ENCODE results near the gene GASK1A.

GASK1A gene

DNA sequence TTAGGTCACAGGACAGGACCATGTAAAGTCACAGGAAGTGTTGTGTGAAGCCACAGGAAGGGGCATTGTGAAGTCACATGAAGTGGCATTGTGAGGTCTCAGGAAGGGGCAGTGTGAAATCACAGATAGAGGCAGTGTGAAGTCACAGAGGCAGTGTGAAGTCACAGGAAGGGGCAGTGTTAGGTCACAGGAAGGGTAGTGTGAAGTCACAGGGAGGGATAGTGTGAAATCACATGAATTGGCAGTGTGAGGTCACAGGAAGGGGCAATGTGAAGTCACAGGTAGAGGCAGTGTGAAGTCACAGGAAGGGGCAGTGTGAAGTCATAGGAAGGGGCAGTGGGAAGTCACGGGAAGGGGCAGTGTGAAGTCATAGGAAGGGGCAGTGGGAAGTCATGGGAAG, 37.9 kb downstream of the GASK1A start:
- Histone ChIP-seq H2AFZ (no peak overlapping the region), H3K4me1 (no peaks in the 10 kb centered on the region), H3K4me3 (ENCODE audit: low read depth, low read length) (no peak overlapping the region), H3K27me3 (ENCODE audit: control insufficient read depth, insufficient read depth, low read length) (no peaks in the 10 kb centered on the region), H3K9me3 (ENCODE audit: control insufficient read depth, low read length) (no peaks in the 10 kb centered on the region), H3K79me2 (no peaks in the 10 kb centered on the region), H3K9ac (no peak overlapping the region), H3K27ac (no peak overlapping the region), H3K4me2 (ENCODE audit: low read length) (no peak overlapping the region), H3K36me3 (ENCODE audit: control insufficient read depth, insufficient read depth, low read length) (no peaks in the 10 kb centered on the region)
- TF ChIP-seq, protein P1, sequence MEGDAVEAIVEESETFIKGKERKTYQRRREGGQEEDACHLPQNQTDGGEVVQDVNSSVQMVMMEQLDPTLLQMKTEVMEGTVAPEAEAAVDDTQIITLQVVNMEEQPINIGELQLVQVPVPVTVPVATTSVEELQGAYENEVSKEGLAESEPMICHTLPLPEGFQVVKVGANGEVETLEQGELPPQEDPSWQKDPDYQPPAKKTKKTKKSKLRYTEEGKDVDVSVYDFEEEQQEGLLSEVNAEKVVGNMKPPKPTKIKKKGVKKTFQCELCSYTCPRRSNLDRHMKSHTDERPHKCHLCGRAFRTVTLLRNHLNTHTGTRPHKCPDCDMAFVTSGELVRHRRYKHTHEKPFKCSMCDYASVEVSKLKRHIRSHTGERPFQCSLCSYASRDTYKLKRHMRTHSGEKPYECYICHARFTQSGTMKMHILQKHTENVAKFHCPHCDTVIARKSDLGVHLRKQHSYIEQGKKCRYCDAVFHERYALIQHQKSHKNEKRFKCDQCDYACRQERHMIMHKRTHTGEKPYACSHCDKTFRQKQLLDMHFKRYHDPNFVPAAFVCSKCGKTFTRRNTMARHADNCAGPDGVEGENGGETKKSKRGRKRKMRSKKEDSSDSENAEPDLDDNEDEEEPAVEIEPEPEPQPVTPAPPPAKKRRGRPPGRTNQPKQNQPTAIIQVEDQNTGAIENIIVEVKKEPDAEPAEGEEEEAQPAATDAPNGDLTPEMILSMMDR (IDR thresholded peaks at IDR 0.05), result no peak

DNA sequence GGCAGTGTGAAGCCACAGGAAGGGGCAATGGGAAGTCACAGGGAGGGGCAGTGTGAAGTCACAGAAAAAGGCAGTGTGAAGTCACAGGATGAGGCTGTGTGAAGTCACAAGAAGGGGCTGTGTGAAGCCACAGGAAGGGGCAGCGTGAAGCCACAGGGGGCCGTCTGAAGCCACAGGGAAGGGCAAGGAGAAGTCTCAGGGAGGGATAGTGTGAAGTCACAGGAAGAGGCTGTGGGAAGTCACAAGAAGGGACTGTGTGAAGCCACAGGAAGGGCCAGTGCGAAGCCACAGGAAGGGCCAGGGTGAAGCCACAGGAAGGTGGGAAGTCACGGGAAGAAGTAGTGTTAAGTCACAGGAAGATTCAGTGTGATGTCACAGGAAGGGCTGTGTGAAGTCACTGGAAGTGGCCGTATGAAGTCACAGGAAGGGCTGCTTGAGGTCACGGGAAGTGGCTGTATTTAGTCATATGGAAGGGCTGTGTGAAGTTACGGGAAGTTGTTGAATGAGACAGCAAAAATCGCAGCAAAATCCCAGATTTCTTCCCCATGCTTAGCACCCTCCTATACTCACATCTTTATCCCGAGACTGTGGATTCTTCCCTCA, 38.6 kb downstream of the GASK1A start:
- Histone ChIP-seq H3K4me2 (ENCODE audit: low read length) (no peak overlapping the region), H3K27ac (no peak overlapping the region), H2AFZ (no peak overlapping the region), H3K9me3 (ENCODE audit: control insufficient read depth, low read length) (no peaks in the 10 kb centered on the region), H3K79me2 (no peaks in the 10 kb centered on the region), H3K4me3 (ENCODE audit: low read depth, low read length) (no peak overlapping the region), H3K36me3 (ENCODE audit: control insufficient read depth, insufficient read depth, low read length) (no peaks in the 10 kb centered on the region), H3K27me3 (ENCODE audit: control insufficient read depth, insufficient read depth, low read length) (no peaks in the 10 kb centered on the region), H3K9ac (no peak overlapping the region), H3K4me1 (no peaks in the 10 kb centered on the region)
- TF ChIP-seq, protein P1 (IDR thresholded peaks at IDR 0.05), result no peak

DNA sequence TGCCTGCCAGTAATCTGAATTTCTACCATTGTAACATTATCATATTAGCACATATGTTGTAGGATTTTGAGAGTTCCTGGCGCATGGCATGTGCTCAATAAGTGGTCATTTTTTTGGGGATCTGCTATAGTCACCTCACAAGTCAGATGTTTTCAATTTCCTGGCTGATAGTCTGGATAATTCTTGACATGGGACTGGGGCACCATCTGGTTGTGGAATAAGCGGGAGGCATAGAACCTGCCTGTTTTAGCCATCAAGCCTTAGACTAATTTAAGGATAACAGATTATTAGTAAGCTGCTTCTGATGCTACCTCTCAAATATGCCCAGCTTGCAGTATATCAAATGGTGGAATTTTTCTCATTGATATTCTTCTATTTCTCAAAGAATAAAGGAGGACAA, 39.1 kb downstream of the GASK1A start:
- Histone ChIP-seq H3K9ac (no peak overlapping the region), H3K4me3 (ENCODE audit: low read depth, low read length) (no peak overlapping the region), H3K4me1 (no peaks in the 10 kb centered on the region), H3K79me2 (no peaks in the 10 kb centered on the region), H2AFZ (no peak overlapping the region), H3K9me3 (ENCODE audit: control insufficient read depth, low read length) (no peaks in the 10 kb centered on the region), H3K4me2 (ENCODE audit: low read length) (no peak overlapping the region), H3K36me3 (ENCODE audit: control insufficient read depth, insufficient read depth, low read length) (no peaks in the 10 kb centered on the region), H3K27ac (no peak overlapping the region), H3K27me3 (ENCODE audit: control insufficient read depth, insufficient read depth, low read length) (no peaks in the 10 kb centered on the region)
- TF ChIP-seq, protein P1 (IDR thresholded peaks at IDR 0.05), result no peak

DNA sequence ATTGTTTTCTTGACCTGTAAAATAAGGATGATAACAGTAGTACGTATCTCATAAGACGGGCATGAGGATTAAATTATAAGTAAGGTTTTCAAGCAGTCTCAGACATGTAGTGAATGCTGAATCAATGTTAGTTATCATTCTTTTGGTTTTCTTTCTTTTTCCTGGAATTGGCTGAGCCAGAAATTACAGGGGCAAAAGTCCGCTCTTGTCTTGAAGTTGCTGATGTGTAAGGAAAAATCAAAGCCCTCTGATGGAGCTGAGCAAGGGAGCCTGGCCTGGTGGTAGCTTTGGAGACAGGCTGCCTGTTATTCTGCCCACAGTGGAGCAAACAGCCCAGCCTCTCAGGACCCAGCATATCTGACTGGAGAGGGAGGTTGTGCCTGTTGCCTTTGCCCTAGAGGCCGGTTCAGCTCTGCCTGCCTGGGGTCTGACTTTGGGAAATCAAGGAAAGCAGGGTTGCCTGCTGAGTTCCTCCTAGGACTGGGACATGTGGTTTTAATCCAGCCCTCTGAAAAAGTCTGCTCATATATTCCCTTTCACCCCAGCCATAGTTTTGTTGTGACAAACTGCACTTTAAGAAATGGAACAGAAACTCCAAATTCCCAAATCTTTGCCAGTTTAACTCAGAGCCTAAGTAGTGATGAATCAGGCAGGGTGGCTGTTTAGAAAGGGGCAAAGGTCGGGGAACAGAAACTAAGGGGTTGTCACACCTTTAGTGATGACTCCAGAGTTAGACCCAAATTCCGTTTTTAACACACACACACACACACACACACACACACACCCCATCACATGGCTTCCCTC, 40.1 kb downstream of the GASK1A start:
- Histone ChIP-seq H3K27me3 (ENCODE audit: control insufficient read depth, insufficient read depth, low read length) (no peaks in the 10 kb centered on the region), H2AFZ (no peak overlapping the region), H3K27ac (no peak overlapping the region), H3K79me2 (no peaks in the 10 kb centered on the region), H3K4me3 (ENCODE audit: low read depth, low read length) (no peak overlapping the region), H3K9ac (no peak overlapping the region), H3K9me3 (ENCODE audit: control insufficient read depth, low read length) (no peaks in the 10 kb centered on the region), H3K4me2 (ENCODE audit: low read length) (no peak overlapping the region), H3K4me1 (no peaks in the 10 kb centered on the region), H3K36me3 (ENCODE audit: control insufficient read depth, insufficient read depth, low read length) (no peaks in the 10 kb centered on the region)
- TF ChIP-seq, protein P1 (IDR thresholded peaks at IDR 0.05), result no peak

Data from parathyroid adenoma (tissue), 2 donors.